Activated T-helper 2 cell treated with anti-CD3 and anti-CD28 coated beads, Interferon-gamma antibody, Interleukin-2, Interleukin-4, amounts not matched to agents 10 μg/mL and 5 μg/mL and 100 μg/mL, durations not matched to agents 14 hours and 24 hours and 36 hours (primary cell): ENCODE measurements around the gene RBM19. TPM values are rescaled to one million over a fixed set of nuclear protein-coding genes. Genes with fewer than 3 reads are reported as not detected.

Source experiments
- DNase-seq: peaks from one replicate; pipeline ENCODE4 v3.0.0; 2021; ENCODE audit warnings: low spot score
- H3K27ac Mint-ChIP-seq: one replicate; pipeline ENCODE4 v1.8.0; 2021; ENCODE audit warnings: mixed read lengths
- H3K27me3 Mint-ChIP-seq: one replicate; pipeline ENCODE4 v1.8.0; 2021; ENCODE audit warnings: low read depth, mixed read lengths
- H3K36me3 Mint-ChIP-seq: one replicate; pipeline ENCODE4 v1.8.0; 2021; ENCODE audit warnings: low read depth, mixed read lengths
- H3K4me1 Mint-ChIP-seq: one replicate; pipeline ENCODE4 v1.8.0; 2021; ENCODE audit warnings: low read depth, mixed read lengths
- H3K4me3 Mint-ChIP-seq: one replicate; pipeline ENCODE4 v1.8.0; 2021; ENCODE audit warnings: low read depth, mild to moderate bottlenecking, moderate library complexity, mixed read lengths
- H3K9me3 Mint-ChIP-seq: one replicate; pipeline ENCODE4 v1.8.0; 2021; ENCODE audit warnings: mixed read lengths
- intact Hi-C: fragments of 100-400 bp; cut with micrococcal nuclease; formaldehyde crosslinking; loops from one replicate; pipeline ENCODE4 v1.15.1; 2023
- total RNA-seq: library from RNA; stranded (reverse); gene quantifications from 2 replicates; pipeline ENCODE4 v1.2.3, GENCODE V29; 2022

RBM19 gene
- total RNA-seq, 1 donor from 2014 or later = 96.8 TPM

- H3K27ac Mint-ChIP-seq = no peak overlapping the region
- DNase-seq = no peak
- H3K36me3 Mint-ChIP-seq = peaks cover 3% of the 10 kb centered on the region
- H3K9me3 Mint-ChIP-seq = no peaks in the 10 kb centered on the region
- no peaks in the 10 kb centered on the region for H3K27me3 Mint-ChIP-seq
- no peaks in the 10 kb centered on the region for H3K4me1 Mint-ChIP-seq
- H3K4me3 Mint-ChIP-seq = no peak overlapping the region
- intact Hi-C loops = no loop called here
Observed at GRCh38 chr12:113852695-113853490, 113.2 kb downstream of the RBM19 start.

GRCh38 chr12:113852264-113852663 is 113.9 kb downstream of the RBM19 start:
- DNase-seq = no peak
- Mint-ChIP-seq H3K36me3 (peaks cover 3% of the 10 kb centered on the region), H3K27me3 (no peaks in the 10 kb centered on the region), H3K4me3 (no peak overlapping the region), H3K27ac (no peak overlapping the region), H3K9me3 (no peaks in the 10 kb centered on the region), H3K4me1 (no peaks in the 10 kb centered on the region)
- intact Hi-C loops = no loop called here

GRCh38 chr12:113850309-113851056 is 115.6 kb downstream of the RBM19 start:
- Mint-ChIP-seq H3K36me3 (no peaks in the 10 kb centered on the region), H3K4me3 (no peak overlapping the region), H3K27me3 (no peaks in the 10 kb centered on the region), H3K27ac (no peak overlapping the region), H3K9me3 (no peaks in the 10 kb centered on the region), H3K4me1 (no peaks in the 10 kb centered on the region)
- intact Hi-C loops = no loop called here
- no peak for DNase-seq

DNA sequence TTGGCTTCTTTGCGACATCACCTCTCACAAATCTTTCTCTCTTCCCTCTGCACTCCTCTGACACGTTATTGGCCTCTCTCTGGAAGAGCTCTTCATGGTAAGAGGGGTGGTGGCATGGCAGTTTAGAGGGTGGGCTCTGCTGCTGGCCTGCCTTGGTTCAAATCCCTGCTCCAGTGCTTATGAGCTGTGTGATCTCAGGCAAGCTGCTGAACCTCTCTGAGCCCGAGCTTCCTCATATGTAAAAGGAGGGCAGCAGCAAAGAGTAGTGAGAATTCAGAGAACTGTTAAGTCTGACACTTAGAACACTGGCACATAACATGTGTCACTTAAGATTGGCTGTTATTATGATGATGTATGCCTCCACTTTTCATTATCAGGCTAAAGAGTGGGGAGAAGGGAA is 118.3 kb downstream of the RBM19 start:
- intact Hi-C loops = no loop called here
- Mint-ChIP-seq H3K36me3 (peaks cover 4% of the 10 kb centered on the region), H3K27me3 (no peaks in the 10 kb centered on the region), H3K9me3 (no peaks in the 10 kb centered on the region), H3K27ac (no peak overlapping the region), H3K4me1 (no peaks in the 10 kb centered on the region), H3K4me3 (no peak overlapping the region)
- no peak for DNase-seq

GRCh38 chr12:113846883-113847755 is 119.0 kb downstream of the RBM19 start:
- peaks cover 4% of the 10 kb centered on the region for H3K36me3 Mint-ChIP-seq
- no peaks in the 10 kb centered on the region for H3K9me3 Mint-ChIP-seq
- no peaks in the 10 kb centered on the region for H3K27me3 Mint-ChIP-seq
- no peak overlapping the region for H3K27ac Mint-ChIP-seq
- no peak for DNase-seq
- no peak overlapping the region for H3K4me3 Mint-ChIP-seq
- intact Hi-C loops = no loop called here
- no peaks in the 10 kb centered on the region for H3K4me1 Mint-ChIP-seq

DNA sequence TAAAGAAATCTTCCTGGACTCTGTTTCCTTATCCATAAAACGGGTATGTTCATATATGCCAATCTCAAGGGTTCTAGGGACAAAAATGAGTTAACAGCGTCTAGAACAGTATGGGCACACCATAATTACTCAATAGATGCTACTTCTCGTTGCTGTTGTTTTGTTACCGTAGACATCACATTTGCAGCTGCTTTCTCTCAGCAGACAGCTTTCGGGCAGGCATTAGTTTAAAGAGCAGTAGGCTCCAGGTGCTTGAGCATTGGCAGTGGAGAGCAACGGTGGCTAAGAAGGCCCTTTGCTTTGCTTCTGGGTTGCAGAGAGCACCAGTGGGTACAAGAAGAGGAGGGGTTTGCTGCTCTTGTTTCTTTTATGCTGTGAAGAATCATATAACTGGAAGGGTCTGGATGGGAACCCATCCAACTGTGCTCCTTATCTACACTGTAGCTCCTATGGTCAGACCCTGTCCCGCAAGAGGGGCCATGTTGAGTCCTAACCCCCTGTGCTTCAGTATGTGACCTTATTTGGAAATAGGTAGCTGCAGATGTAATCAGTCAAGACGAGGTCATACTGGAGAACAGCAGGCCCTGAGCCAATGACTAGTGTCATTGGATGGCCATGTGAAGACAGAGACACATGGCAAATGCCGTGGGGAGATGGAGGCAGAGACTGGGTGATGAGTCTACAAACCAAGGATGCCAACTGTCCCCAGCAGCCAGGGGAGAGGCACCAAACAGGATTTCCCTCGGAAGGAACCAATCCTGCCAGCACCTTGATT is 120.0 kb downstream of the RBM19 start:
- H3K27ac Mint-ChIP-seq = no peak overlapping the region
- no peaks in the 10 kb centered on the region for H3K4me1 Mint-ChIP-seq
- H3K36me3 Mint-ChIP-seq = peaks cover 4% of the 10 kb centered on the region
- no peak for DNase-seq
- H3K27me3 Mint-ChIP-seq = no peaks in the 10 kb centered on the region
- no peaks in the 10 kb centered on the region for H3K9me3 Mint-ChIP-seq
- intact Hi-C loops = no loop called here
- no peak overlapping the region for H3K4me3 Mint-ChIP-seq

DNA sequence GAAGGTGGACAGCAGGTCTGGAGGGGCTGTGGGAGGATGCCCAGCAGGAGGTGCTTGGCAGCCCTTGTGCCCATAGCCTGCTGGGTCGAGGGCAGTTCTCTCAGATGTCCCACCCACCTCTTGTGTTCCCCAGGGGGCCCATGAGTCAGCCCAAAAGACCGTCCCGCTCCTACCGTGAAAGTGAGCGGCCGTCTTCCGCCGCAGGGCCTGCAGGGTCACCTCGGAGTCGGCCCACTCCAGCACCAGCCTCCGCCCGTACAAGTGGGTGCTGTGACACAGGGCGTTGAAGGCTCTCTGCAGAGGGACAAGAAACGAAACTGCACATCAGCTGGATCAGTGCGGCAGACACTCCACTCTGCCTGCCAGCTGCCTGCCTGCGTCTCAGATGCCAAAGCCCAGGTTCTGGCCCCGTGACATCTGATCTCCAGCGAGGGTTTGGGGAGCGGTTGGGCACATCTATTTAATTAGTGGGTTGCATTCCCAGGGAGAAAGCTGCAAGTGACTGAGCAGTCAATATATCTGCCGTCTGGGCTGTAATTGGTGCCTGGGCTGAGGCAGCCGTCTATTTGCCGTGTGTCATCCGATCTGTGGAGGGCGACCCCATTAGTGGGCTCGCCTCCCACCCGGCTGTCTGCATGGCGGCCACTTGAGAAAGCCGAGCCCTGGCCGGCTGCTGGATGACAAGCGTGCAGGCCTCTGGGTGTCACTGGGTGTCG is 121.5 kb downstream of the RBM19 start:
- Mint-ChIP-seq H3K4me3 (no peak overlapping the region), H3K4me1 (no peaks in the 10 kb centered on the region), H3K9me3 (no peaks in the 10 kb centered on the region), H3K27me3 (no peaks in the 10 kb centered on the region), H3K27ac (no peak overlapping the region), H3K36me3 (peaks cover 4% of the 10 kb centered on the region)
- intact Hi-C loops = no loop called here
- no peak for DNase-seq

DNA sequence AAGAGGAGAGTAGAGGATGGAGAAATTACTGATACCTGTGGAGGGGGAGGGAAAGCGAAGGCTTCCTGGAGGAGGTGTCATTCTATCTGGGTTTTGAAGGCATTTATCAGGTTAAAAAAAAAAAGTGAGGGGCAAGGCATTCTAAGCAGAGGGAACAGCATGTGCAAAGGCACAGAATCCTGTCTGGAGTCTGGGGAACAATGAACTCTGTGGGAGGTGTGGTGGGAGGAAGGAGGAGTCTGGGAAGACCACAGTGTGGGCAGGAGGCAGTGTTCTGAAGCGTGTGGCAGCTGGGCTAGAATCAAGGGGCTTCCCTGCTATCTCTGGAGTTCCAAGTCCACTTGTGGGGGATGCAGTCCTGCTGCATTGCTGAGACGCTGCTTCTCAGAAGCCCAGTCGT is 123.4 kb downstream of the RBM19 start:
- intact Hi-C loops = no loop called here
- H3K27me3 Mint-ChIP-seq = no peaks in the 10 kb centered on the region
- H3K9me3 Mint-ChIP-seq = no peaks in the 10 kb centered on the region
- H3K4me1 Mint-ChIP-seq = no peaks in the 10 kb centered on the region
- H3K4me3 Mint-ChIP-seq = no peak overlapping the region
- H3K27ac Mint-ChIP-seq = no peak overlapping the region
- peaks cover 4% of the 10 kb centered on the region for H3K36me3 Mint-ChIP-seq
- no peak for DNase-seq

DNA sequence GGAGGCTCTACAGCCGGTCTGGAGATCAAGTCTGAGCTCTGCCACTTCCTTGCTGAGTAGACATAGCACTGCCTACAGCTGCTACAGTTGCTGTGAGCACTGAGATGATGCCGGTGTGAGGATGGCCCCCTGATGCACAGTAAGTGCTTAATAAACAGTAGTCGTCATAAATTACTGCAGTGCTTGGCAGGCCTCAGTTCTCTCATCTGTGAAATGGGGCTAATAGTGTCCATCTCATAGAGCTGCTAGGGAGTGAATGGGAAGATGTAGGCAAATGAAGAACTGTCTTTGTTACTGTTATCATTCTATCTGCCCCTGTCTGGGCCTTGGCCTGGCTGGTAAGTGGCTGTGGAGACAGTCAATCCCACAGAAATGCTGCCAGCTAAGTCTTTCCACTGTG is 124.3 kb downstream of the RBM19 start:
- Mint-ChIP-seq H3K36me3 (peaks cover 4% of the 10 kb centered on the region), H3K27me3 (no peaks in the 10 kb centered on the region), H3K27ac (no peak overlapping the region), H3K4me1 (no peaks in the 10 kb centered on the region), H3K4me3 (no peak overlapping the region), H3K9me3 (no peaks in the 10 kb centered on the region)
- intact Hi-C loops = no loop called here
- no peak for DNase-seq

DNA sequence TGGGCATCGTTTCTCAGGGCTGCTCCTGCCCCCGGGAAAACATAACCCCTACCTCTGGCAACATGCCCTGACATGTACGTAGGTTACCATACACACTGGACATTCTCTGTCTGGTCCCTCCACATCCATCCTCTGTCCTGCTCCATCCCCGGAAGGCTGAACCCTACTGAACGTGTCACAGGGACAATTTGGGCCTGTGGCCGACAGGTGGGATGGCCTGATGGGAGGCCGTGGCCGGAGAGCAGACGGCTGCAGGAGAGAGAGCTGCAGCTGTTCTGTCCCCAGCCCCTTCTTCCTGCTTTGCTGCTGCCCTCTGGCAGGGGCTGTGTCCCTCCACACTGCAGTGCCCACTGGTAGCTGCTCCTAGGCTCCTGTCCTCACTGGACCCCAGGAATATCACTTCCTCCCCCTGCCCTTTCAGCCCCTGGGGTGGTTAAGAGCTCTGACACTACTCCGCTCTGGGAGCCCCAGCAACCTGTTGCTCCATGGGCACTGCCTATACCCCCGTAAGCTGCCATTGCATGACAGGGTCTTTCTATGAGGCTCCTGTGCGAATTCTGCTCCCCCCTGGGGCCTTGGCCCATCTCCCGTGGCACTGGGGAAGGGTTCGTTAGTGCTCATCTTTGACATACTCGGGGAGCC is 125.6 kb downstream of the RBM19 start:
- Mint-ChIP-seq H3K27me3 (no peaks in the 10 kb centered on the region), H3K4me1 (no peaks in the 10 kb centered on the region), H3K36me3 (peaks cover 4% of the 10 kb centered on the region), H3K9me3 (no peaks in the 10 kb centered on the region), H3K27ac (no peak overlapping the region), H3K4me3 (no peak overlapping the region)
- intact Hi-C loops = no loop called here
- no peak for DNase-seq

- no peak overlapping the region for H3K4me3 Mint-ChIP-seq
- H3K27ac Mint-ChIP-seq = no peak overlapping the region
- no peaks in the 10 kb centered on the region for H3K27me3 Mint-ChIP-seq
- intact Hi-C loops = no loop called here
- H3K4me1 Mint-ChIP-seq = no peaks in the 10 kb centered on the region
- H3K9me3 Mint-ChIP-seq = no peaks in the 10 kb centered on the region
- no peak for DNase-seq
- peaks cover 3% of the 10 kb centered on the region for H3K36me3 Mint-ChIP-seq
Observed at GRCh38 chr12:113838896-113839295, 127.2 kb downstream of the RBM19 start.
